Neural cell (in vitro differentiated cells): ENCODE measurements around the gene RGS6. TPM values are rescaled to one million over a fixed set of nuclear protein-coding genes. Genes with fewer than 3 reads are reported as not detected.

Experiments used
- H2AFZ ChIP-seq: fragments of 200-600, 300-800 bp; sonication (generic), shearing (Covaris generic); 2 replicates; pipeline ENCODE4 v1.6.0; 2014; ENCODE audit warnings: low read depth, mild to moderate bottlenecking, antibody characterized with exemption, low read length, moderate library complexity
- H3F3A ChIP-seq: fragments of 200-600 bp; shearing (Covaris generic); 2 replicates; pipeline ENCODE4 v1.6.1; 2016; ENCODE audit warnings: mild to moderate bottlenecking, moderate library complexity, mixed read lengths, antibody characterized with exemption, low read length; ENCODE audit not compliant: insufficient read depth, poor library complexity, severe bottlenecking
- H3K27ac ChIP-seq: fragments of 200-600, 300-800 bp; sonication (generic), shearing (Covaris generic); 2 replicates; pipeline ENCODE4 v1.5.1; 2014; ENCODE audit warnings: mild to moderate bottlenecking, low read length, moderate library complexity
- H3K27me3 ChIP-seq: fragments of 300-800, 200-600 bp; sonication (generic), shearing (Covaris generic); 2 replicates; pipeline ENCODE4 v1.6.0; 2014; ENCODE audit warnings: mild to moderate bottlenecking, low read depth, low read length, moderate library complexity; ENCODE audit not compliant: insufficient read depth
- H3K36me3 ChIP-seq: fragments of 300-800, 200-600 bp; sonication (generic), shearing (Covaris generic); 2 replicates; pipeline ENCODE4 v1.5.1; 2014; ENCODE audit warnings: mild to moderate bottlenecking, antibody characterized with exemption, low read length, moderate library complexity; ENCODE audit not compliant: insufficient read depth
- H3K4me2 ChIP-seq: fragments of 300-800, 200-600 bp; sonication (generic), shearing (Covaris generic); 2 replicates; pipeline ENCODE4 v1.6.0; 2014; ENCODE audit warnings: mild to moderate bottlenecking, low read length
- H3K4me3 ChIP-seq: fragments of 300-800, 200-600 bp; sonication (generic), shearing (Covaris generic); 2 replicates; pipeline ENCODE4 v1.5.1; 2014; ENCODE audit warnings: mild to moderate bottlenecking, low read length, moderate library complexity
- H3K79me2 ChIP-seq: fragments of 200-600 bp; shearing (Covaris generic); replicated peaks from 2 replicates; pipeline ENCODE4 v1.6.0; 2014; ENCODE audit warnings: mild to moderate bottlenecking, low read length, moderate library complexity; ENCODE audit not compliant: insufficient read depth
- H3K9ac ChIP-seq: fragments of 300-800, 200-600 bp; sonication (generic), shearing (Covaris generic); 2 replicates; pipeline ENCODE4 v1.6.1; 2016; ENCODE audit warnings: mild to moderate bottlenecking, low read length, mixed read lengths
- H3K9me2 ChIP-seq: fragments of 200-600 bp; shearing (Covaris generic); 2 replicates; pipeline ENCODE4 v1.6.1; 2016; ENCODE audit warnings: mild to moderate bottlenecking, low read length, mixed read lengths; ENCODE audit not compliant: insufficient read depth
- H3K9me3 ChIP-seq: fragments of 200-600, 300-800 bp; sonication (generic), shearing (Covaris generic); 2 replicates; pipeline ENCODE4 v1.6.1; 2016; ENCODE audit warnings: mild to moderate bottlenecking, mixed run types, low read length, moderate library complexity, mixed read lengths
- H4K20me1 ChIP-seq: fragments of 200-600 bp; shearing (Covaris generic); 2 replicates; pipeline ENCODE4 v1.6.1; 2016; ENCODE audit warnings: mild to moderate bottlenecking, mixed run types; ENCODE audit not compliant: insufficient read depth
- EP300 ChIP-seq: fragments of 450-650 bp; conservative IDR thresholded peaks from 2 replicates; pipeline ENCODE4 v1.6.1; 2014; ENCODE audit warnings: antibody characterized with exemption, mild to moderate bottlenecking, moderate library complexity; ENCODE audit not compliant: poor library complexity, severe bottlenecking
- EZH2 ChIP-seq: fragments of 200-600, 300-800 bp; shearing (Covaris generic), sonication (generic); IDR thresholded peaks from 2 replicates; pipeline ENCODE4 v1.6.1; 2014; ENCODE audit warnings: antibody characterized with exemption, low read length, borderline replicate concordance, mild to moderate bottlenecking; ENCODE audit not compliant: insufficient read depth, poor library complexity, severe bottlenecking
- MXI1 ChIP-seq: fragments of 450-650 bp; conservative IDR thresholded peaks from 2 replicates; pipeline ENCODE4 v1.6.1; 2014; ENCODE audit warnings: antibody characterized with exemption, mild to moderate bottlenecking; ENCODE audit not compliant: poor library complexity, severe bottlenecking
- POLR2AphosphoS5 ChIP-seq: IDR thresholded peaks from 2 replicates; pipeline ENCODE4 v1.6.1; 2012
- RAD21 ChIP-seq: fragments of 450-650 bp; conservative IDR thresholded peaks from 2 replicates; pipeline ENCODE4 v1.6.1; 2014; ENCODE audit warnings: antibody characterized with exemption, mild to moderate bottlenecking, moderate library complexity
- SMC3 ChIP-seq: fragments of 450-650 bp; conservative IDR thresholded peaks from 2 replicates; pipeline ENCODE4 v1.6.1; 2014; ENCODE audit warnings: antibody characterized with exemption, mild to moderate bottlenecking, moderate library complexity; ENCODE audit not compliant: poor library complexity
- TAF1 ChIP-seq: IDR thresholded peaks from 2 replicates; pipeline ENCODE4 v1.6.1; 2012; ENCODE audit warnings: low read depth
- polyA plus RNA-seq: library from polyadenylated mRNA; depleted of rRNA; stranded (reverse); fragments of >200 nt; gene quantifications from 2 replicates; pipeline ENCODE4 v1.2.3, GENCODE V29; 2014
- TF ChIP-seq, protein P1 (sequence below): fragments of 450-650 bp; IDR thresholded peaks from 2 replicates; pipeline ENCODE4 v1.5.1; 2014; ENCODE audit warnings: antibody characterized with exemption, mild to moderate bottlenecking, moderate library complexity; ENCODE audit not compliant: poor library complexity, severe bottlenecking
- TF ChIP-seq, protein P2 (sequence below): IDR thresholded peaks from 2 replicates; pipeline ENCODE4 v1.6.1; 2012; ENCODE audit warnings: borderline replicate concordance

RGS6 gene
- polyA plus RNA-seq, 1 donor from 2014 or later, result 7.3 TPM

DNA sequence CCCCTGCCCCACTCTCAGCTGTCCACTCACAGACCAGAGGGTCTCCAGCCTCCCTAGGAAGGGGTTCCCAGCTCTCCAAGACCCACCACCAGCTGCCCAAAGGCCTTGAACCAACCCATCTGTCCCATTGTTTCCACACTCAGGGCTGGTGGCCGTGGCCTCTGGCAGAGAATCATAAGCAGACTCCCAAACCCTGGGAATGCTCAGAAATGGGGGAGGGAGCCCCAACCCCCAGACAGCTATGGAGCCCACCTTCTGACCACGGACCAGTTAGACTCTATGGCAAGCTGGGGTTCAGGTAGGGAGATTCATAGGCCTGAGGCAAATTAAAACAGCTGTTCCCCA lies 681.7 kb downstream of the RGS6 start:
- no peaks in the 10 kb centered on the region for H3F3A ChIP-seq
- no peak overlapping the region for H3K4me2 ChIP-seq
- H3K9me3 ChIP-seq, result no peaks in the 10 kb centered on the region
- H3K79me2 ChIP-seq, result no peaks in the 10 kb centered on the region
- no peak overlapping the region for H3K9ac ChIP-seq
- H2AFZ ChIP-seq, result no peak overlapping the region
- no peaks in the 10 kb centered on the region for H3K27me3 ChIP-seq
- no peak overlapping the region for H3K4me3 ChIP-seq
- no peak for TF ChIP-seq EZH2
- no peak for TF ChIP-seq SMC3
- TF ChIP-seq POLR2AphosphoS5, result no peak
- TF ChIP-seq RAD21, result no peak
- H3K27ac ChIP-seq, result no peak overlapping the region
- H4K20me1 ChIP-seq, result no peaks in the 10 kb centered on the region
- H3K36me3 ChIP-seq, result no peaks in the 10 kb centered on the region
- no peaks in the 10 kb centered on the region for H3K9me2 ChIP-seq

DNA sequence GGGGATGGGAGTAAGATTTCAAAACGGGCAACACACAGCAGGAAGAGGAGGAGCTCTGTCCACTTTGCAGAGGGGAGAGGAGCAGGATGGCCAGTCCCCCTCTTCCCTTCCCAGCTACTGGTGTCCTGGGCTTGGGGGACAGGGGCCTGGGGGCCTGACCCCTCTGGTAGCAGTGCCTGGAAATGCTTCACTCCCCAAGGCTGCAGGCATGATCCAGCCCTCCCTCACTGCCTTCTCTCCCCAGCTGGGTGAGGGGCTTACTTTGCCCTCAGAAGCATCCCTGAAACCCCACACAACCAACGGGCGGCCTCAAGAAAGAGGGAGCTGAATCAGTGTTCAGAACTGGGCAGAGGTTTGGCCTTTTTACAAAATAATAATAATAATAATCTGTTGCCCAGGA lies 682.1 kb downstream of the RGS6 start:
- TF ChIP-seq RAD21, result no peak
- TF ChIP-seq TAF1, result no peak
- no peak for TF ChIP-seq EP300
- TF ChIP-seq, protein P1, sequence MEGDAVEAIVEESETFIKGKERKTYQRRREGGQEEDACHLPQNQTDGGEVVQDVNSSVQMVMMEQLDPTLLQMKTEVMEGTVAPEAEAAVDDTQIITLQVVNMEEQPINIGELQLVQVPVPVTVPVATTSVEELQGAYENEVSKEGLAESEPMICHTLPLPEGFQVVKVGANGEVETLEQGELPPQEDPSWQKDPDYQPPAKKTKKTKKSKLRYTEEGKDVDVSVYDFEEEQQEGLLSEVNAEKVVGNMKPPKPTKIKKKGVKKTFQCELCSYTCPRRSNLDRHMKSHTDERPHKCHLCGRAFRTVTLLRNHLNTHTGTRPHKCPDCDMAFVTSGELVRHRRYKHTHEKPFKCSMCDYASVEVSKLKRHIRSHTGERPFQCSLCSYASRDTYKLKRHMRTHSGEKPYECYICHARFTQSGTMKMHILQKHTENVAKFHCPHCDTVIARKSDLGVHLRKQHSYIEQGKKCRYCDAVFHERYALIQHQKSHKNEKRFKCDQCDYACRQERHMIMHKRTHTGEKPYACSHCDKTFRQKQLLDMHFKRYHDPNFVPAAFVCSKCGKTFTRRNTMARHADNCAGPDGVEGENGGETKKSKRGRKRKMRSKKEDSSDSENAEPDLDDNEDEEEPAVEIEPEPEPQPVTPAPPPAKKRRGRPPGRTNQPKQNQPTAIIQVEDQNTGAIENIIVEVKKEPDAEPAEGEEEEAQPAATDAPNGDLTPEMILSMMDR, result no peak
- TF ChIP-seq SMC3, result no peak
- TF ChIP-seq, protein P2, sequence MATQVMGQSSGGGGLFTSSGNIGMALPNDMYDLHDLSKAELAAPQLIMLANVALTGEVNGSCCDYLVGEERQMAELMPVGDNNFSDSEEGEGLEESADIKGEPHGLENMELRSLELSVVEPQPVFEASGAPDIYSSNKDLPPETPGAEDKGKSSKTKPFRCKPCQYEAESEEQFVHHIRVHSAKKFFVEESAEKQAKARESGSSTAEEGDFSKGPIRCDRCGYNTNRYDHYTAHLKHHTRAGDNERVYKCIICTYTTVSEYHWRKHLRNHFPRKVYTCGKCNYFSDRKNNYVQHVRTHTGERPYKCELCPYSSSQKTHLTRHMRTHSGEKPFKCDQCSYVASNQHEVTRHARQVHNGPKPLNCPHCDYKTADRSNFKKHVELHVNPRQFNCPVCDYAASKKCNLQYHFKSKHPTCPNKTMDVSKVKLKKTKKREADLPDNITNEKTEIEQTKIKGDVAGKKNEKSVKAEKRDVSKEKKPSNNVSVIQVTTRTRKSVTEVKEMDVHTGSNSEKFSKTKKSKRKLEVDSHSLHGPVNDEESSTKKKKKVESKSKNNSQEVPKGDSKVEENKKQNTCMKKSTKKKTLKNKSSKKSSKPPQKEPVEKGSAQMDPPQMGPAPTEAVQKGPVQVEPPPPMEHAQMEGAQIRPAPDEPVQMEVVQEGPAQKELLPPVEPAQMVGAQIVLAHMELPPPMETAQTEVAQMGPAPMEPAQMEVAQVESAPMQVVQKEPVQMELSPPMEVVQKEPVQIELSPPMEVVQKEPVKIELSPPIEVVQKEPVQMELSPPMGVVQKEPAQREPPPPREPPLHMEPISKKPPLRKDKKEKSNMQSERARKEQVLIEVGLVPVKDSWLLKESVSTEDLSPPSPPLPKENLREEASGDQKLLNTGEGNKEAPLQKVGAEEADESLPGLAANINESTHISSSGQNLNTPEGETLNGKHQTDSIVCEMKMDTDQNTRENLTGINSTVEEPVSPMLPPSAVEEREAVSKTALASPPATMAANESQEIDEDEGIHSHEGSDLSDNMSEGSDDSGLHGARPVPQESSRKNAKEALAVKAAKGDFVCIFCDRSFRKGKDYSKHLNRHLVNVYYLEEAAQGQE, result no peak
- no peak for TF ChIP-seq POLR2AphosphoS5
- TF ChIP-seq EZH2, result no peak
- TF ChIP-seq MXI1, result no peak
- no peak overlapping the region for H3K9ac ChIP-seq
- no peaks in the 10 kb centered on the region for H3K79me2 ChIP-seq
- no peaks in the 10 kb centered on the region for H4K20me1 ChIP-seq
- H3K9me3 ChIP-seq, result no peaks in the 10 kb centered on the region
- H3K36me3 ChIP-seq, result no peaks in the 10 kb centered on the region
- no peaks in the 10 kb centered on the region for H3K9me2 ChIP-seq
- no peaks in the 10 kb centered on the region for H3F3A ChIP-seq
- no peak overlapping the region for H2AFZ ChIP-seq
- no peaks in the 10 kb centered on the region for H3K27me3 ChIP-seq
- H3K4me3 ChIP-seq, result no peak overlapping the region
- no peak overlapping the region for H3K4me2 ChIP-seq
- H3K27ac ChIP-seq, result no peak overlapping the region
